OCI-M2 (cell line): Measurements from ENCODE around the gene CTIF.

Source experiments
- DNase-seq: peaks from one replicate; lab custom pipeline; 2025; ENCODE audit not compliant: unreplicated experiment; lab: John Stamatoyannopoulos, UW

Gene CTIF

DNA sequence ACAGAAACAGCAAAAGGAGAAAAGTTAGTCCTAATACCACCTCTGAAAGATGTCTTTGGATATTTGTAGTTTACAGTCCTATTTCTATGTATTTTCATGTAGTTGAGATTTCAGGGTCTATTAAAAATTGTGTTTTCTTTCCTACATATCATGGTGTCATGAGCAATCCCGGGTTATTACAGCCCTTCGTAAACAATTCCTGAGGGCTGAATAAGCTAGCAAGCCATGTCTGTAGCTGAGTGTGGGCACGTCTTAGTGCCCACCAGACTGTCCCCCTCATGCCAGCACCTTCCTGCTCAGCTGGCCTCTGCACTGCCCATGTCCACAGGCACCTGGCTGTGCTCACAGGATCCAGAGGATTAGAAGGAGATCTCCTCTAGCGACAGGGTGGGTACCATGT lies 60.6 kb downstream of the CTIF start:
- DNase-seq = no peak

DNA sequence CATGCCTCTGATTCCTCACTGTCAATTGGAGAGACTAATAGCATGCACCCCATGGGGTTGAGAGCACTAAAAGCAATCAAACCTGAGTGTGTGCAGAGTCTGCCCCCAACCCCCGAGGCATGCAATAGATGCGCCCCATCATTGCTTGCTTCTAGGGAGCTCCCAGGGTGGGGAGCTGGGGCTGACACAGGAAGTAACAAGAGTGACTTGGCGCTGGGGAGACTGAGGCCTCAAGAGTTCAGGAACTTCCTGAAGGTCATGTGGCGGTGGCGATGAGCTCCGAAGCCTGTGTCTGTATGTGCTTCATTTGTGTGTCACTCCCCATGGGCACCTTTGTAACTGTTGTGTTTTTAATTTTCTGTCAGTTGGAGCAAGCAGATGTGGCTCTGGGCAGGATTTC lies 61.2 kb downstream of the CTIF start:
- DNase-seq = no peak

DNA sequence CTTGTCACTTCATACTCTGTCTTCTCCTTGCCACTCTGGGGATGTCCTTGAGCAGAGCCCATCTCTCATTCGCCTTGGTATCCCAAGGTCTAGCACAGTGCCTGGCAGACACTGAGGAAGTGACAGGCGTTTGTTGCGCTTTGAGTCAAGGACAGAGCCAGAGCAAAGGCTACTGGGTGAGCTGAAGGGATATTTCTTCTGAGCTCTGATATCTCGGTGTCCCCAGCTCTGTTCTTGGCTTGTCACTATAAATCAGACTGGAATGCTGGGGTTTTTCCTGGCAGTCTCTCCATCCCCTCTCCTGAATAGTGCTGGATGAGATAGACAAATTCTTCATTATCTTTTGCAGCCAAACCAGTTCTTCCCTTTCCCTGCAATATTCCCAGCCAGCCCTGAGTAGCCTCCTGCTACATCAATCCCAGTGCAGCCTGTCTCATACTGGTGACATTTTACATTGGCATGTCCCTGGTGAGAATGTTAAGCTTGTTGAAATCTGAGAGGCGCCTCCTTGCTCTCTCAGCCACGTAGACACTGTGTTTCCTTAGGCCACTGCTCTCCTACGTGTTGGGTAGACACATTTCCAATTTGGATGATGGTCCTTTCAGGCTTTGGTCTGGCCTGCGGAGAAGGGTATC lies 61.7 kb downstream of the CTIF start:
- no peak for DNase-seq

DNA sequence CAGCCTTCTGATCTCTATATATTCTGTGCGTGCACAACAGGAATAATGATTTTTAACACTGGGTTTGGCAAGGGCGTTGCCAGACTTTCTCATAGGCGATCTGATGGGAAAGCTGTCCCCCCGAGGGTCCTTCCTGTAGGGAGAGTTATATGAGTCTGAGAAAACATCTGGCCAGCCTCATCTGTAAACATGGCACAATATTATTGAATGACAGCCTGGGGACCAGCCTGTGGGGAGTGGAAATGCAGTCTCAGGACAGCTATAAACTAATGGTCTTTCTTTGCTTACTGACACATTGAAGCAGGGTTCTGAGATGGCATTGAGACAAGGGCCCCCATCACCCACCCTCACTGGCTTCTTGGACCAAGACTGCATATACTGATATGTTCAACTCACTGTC lies 62.5 kb downstream of the CTIF start:
- DNase-seq = no peak

DNA sequence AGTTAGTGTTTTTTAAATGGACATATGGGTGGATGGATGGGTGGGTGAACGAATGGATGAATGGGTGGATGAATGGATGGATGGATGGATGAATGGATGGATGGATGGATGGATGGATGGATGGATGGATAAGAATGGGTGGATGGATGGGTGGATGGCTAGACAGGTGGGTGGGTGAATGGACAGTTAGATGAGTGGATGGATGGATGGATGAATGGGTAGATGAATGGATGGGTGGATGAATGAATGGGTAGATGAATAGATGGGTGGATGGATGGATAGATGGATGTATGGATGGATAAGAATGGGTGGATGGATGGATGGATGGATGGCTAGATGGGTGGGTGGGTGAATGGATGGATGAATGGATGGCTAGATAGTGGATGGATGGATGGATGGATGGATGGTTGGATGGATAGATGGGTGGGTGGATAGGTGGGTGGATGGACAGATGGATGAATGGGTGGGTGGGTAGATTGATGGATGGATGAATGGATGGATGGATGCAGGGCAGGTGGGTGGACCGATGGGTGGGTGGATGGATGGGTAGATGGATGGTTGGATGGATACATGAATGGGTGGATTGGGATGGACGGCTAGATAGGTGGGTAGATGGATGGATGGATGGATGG lies 64.0 kb downstream of the CTIF start:
- DNase-seq = no peak

DNA sequence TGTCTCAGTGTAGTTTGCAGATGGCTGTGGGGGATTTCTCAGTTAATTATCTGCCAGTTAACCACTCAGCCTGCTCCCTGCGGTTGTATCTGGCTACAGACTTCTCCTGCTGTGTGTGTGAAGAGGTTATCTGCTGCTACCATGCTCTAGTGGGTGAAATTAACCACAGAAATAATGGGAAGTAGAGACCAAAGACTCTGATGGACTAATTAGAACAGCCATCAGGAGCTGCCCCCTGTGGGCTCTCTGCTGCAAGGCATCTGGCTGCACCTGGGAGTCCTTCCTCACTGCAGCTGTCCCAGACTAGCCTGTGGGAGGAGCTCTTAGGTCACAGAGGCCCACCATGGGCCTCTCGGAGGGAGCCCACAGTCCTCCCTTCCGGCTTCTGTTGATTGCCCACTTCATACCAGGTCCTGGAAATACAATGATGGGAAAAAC lies 66.6 kb downstream of the CTIF start:
- no peak for DNase-seq

DNA sequence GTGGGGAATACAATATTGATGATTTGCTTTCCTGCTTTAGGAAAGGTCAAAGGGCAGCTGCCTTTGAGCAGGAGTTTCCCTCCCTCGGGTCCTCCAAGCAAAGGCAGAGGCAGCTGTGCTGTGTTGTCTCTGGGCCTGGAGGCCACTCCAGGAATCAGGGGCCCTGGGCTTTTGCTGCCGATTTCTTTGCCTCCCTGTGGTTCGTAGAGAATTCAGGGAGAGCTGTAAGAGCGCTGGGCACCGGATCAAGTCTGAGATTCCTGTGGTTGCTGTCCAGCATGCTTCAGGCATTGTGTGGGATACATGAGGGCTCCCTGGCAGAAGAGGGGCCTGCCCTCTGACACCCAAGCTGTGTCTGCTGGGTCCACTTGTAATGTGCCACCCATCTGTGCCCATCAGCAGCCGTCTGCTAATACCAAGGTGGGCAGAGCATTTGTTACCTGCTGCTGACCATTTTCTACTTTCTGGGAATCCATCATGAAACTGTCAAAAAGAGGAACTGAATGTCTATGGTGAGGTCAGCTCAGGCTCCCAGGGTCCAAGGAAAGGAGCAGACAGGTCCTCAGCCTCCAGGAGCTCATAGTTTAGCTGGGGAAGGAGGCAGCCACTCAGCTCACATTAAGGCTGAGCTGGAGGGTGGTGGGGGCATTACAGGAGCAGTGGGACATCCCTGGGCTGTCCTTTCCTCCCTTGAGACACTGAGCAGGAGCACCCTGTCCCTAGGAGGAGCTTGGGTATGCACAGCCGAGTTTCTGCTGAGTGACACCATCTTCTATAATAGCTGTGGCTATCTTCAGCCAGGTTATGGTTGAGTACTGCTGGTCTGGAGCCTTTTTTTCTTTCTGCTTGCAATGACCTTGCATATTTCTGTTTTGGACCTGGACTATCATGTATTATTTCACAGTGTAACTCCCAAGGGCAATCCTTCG lies 68.5 kb downstream of the CTIF start:
- DNase-seq = no peak

DNA sequence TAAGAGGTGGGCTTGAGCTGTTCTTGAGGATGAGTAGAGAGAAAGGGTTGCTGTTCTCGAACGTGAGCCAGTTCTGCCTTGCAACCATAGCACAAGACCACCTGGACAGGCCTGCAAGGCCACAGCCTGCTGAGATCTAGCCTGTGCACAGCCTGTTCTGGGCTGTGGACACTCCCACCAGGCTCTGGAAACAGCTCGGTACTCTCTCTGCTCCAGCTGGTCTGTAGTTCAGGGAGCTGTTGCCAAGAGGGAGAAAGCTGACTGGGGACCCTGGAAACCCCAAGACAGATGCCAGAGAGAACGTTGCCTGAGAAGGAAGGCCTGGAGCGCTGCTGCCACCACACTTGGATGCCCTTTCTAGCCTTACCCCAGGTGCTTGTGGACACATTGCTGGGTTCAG lies 69.8 kb downstream of the CTIF start:
- DNase-seq = no peak

DNA sequence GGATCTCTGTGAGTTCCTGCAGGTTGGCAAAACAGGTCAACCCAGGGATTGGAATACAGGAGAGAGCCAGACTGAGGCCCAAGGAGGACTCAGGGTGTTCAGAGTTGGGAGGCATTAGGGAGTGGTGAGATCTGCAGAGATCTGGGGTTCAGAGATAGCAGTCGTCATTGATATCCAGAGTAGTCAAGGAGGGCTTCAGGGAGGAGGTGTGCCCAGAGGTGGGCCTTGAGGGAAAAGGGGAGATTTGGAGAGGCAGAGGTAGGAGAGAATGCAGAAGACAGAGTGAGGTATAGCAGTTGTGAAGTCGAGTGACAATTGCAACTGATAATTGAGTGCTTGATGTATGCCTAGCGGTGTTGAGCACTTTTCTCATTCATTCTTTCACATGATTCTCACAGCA lies 70.3 kb downstream of the CTIF start:
- DNase-seq = no peak

DNA sequence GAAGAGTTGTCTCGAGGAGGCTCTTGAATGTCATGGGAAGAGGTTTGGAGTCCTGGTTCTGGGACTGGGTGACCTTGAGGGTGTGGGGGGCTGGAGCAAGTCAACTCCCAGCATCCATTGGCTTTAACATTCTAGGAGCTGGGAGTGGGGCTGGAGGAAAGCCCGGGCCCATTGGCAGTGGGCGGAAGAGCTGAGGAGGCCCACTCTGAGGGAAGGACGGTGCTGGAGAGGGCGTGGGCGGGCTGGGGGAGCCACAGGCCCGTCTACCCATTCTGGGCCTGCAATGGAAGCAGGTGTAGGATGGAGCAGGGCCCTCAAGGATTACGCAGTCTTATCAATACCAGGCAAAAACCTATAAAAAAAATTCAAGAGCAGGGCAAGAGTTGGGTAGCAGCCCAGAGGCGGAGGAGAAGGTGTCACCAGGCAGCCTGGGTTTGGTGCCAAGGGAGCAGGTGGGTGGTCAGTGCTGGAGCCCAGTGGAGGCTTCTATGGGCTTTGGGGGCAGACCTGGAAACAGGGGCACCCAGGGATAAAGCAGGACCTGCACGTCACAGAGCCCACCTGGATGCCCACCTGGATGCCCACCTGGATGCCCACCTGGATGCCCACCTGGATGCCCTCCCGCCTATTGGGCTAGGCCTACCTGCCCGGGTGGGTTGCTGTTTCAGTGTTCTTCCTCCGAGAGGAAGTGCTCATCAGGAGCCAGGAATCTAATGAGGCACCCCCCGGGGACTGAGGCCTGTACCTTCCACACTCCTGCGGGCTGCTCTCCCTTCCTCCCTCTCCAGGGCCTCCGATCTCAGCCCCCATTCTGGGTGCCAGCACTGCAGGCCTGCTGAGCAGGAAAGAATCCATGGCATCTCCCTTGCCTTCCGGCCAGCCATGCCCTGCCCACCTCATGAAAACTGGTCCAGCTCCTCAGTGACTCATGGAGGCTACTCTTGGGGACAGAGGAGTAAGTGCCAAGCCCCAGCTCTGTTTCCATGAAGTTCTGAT lies 71.3 kb downstream of the CTIF start:
- DNase-seq = no peak

DNA sequence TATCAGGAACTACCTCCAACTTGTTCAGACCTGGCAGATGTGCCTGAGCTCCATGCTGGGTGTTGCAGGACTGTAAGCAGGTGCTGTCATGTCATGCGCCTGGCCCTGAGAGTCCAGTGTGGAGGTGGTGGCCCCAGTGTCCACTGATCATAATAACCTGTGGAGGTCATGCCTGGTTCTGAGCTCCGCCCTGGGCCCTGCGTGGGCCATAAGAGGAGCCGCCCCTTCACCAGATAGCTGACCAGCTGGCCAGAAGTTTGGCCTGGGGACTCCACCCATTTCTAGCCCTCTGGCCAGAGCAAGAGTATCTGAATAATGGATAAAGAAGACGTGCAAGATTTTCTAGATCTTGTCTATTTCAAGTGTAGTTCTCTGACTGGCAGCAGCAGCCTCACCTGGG lies 72.4 kb downstream of the CTIF start:
- DNase-seq = no peak

DNA sequence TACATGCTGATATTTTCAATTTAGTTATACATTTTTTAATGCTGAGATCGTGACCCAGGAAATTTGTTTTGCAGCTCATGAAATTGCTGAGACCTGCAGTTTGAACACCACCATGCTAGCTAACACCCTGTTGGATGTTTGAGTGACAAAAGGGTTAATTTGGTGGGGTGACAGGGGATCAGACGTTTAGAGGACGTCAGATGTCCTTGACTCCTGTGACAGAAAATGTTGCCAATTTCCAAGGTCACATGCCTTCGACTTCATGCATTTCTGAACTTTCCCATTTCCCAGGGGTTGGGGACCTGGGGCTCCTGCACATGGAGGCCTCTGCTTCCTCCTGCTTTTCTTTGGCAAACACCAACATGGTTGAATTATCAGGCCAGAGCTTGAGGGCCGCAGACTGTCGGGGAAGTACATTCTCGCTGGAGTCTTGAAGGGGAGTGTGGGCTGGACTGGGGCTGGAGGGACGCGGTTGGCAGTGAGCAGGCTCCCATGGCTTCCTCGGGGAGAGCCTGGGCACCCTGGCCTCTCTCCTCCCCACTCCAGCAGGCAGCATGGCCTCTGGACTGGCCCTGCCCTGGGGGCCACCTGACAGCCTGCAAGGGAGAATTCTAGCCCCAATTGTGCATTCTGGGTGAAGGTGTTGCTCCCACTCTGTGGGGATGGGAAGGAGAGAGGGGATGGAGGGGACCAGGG lies 73.1 kb downstream of the CTIF start:
- DNase-seq = no peak

DNA sequence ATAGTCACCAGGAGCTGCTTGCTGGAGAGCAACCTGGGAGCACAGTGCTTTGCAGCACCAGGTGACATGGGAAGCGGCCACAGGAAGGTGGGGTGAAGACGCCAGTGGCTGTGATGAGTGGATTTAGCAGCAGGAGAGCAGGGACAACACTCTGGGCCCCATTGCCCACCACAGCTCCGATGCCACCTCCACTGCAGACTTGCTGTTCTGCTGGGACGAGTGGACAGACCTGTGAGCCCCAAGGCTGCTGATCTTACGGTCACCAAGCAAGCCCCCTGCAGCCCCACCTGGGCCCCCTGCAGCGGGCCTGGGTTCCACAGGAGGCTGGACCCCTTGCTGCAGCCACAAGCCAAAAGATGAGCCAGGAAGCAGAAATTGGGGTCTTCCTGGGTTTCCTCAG lies 73.7 kb downstream of the CTIF start:
- DNase-seq = no peak

DNA sequence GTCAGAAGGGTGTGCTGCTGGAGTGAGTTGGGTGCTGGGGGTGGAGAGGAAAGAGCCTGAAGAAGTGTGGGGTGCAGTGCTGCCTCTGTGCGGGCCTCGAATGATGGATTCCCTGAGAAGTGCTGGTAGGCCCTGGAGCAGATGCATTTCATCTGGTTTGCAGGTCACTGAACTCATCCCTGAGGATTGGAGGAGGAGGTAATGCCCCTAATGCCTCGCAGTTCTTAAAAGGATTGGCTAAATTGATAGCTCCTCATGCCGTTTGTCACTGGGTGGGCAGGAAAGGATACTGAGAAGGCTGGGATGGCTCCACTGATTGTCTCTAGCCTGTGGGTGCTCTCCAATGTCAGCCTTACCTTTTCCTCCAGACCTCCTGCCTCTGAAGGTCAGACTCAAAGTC lies 74.1 kb downstream of the CTIF start:
- no peak for DNase-seq

DNA sequence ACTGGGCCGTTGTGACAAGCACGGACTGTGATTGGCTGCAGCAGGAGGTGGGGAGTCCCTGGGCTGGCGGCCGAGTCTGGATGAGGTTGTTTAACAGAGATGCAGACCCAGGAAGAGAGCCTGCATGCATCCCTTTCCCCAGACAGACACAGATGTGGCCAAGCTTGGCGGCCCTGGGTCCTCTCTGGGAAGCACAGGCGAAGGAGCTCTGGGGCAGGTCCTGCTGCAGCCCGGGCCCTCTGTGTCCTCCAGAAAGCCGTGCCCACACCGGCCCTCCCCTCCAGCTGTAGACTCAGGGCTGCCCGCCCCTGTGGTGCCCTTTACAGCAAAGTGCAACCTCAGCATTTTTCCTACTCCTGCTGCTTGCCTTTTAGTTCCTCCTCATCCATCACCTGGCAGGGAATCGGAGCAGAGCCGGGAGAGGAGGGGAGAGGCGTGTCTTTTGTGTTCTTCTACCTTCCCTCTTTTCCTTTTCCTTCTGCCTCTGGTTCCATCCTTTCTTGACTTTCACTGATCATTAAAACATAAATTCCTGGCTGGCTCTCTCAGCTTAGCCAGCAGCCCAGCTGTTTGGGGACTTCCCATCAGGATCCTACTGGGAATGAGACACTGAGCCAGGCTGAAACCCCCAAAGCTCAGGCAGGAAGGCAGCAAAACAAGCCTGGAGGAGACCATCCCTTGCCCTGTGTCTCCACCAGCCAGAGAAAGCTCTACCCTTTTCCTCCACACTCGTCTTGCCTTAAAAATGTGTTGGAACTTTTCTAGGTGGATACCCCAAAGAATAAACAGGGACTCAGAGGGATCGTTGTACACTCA lies 75.0 kb downstream of the CTIF start:
- no peak for DNase-seq

DNA sequence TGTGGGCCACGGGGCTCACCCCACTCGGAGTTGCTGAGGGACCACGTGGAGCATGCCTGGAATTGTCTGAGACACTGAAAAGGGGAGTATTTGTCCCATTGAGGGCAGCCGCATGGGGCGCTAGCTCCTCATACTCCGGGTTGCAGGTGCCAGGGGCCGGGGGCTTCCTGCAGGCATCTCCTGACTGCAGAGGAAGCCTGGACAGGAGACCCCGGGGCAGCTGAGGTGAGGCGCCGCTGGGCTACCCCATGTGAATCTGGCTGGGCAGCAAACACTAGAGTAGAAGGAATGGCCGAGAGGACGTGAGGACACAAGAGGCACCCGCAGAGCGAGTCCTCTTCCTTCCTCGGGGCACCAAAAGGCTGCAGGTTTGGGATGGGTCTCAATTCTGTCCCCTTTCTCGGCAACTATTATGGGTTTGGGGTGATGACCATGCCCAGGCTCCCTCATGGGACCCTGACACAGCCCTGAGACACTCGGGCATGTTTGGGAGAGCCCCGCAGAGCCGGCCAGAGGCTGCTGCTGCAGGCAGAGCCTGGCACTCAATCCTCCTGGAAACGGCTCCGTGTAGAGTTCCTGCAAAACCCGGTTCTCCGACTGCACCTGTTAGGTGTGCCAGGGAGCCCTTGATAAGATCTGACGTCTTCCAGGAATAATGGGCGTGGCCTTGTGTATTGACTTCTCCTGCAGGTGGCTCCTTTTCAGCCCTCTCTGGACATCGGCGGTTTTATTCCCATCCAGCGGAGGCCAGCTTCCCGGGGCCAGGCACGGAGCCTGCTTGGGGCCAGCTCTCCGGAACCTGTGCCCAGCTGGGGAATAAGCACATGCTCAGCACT lies 77.0 kb downstream of the CTIF start:
- no peak for DNase-seq

DNA sequence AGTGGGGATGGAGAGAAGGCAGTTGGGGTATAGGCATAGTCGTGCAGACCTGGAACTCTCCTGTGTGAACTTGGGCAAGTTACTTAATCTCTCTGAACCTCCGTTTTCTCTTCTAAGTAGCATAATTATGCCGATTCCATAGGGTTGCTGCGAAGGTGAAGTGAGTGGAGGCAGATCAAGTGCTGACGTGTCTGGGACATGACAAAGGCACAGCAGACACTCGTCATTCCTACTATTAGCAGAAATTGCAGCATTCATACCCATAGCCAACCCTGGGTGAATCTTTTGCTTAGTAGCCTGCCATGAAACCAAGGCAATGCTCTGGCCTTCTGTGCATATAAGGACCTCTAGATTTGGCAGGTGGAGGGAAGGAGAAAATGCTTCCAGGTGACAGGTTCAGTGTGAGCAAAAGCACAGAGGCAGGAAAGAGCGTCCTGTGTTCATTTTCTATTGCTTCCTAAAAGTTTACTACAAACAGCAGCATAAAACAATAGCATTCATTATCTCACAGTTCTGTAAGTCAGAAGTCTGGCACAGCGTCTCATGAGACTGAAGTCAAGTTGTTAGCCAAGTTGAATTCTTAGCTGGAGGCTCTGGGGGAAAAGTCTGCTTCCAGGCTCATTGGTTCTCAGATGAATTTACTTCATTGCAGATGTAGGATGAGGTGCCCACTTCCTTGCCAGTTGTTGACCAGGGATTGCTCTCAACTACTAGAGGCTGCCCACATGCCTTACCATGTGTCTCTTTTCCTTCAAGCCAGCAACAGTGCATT lies 77.8 kb downstream of the CTIF start:
- DNase-seq = no peak
